H1 (cell line): ENCODE measurements around the gene MSI2. TPM values are rescaled to one million over a fixed set of nuclear protein-coding genes. Genes with fewer than 3 reads are reported as not detected.

Experiments used
- CTCF ChIA-PET: fragments of 300-600 bp; sonication (Branson Sonifier 250); formaldehyde crosslinking; loops from one replicate; lab custom pipeline; 2021; ENCODE audit not compliant: partially characterized antibody; lab: Charles Lee
- POLR2A ChIA-PET: fragments of 300-600 bp; sonication (Branson Sonifier 250); formaldehyde crosslinking; loops from one replicate; lab custom pipeline; 2021; ENCODE audit warnings: inconsistent platforms; ENCODE audit not compliant: partially characterized antibody; lab: Charles Lee
- DNase-seq, 2 experiments: peaks; one replicate each; pipeline versions ENCODE4 v3.0.0 to v3.0.0-alpha.2; 2010 to 2022; ENCODE audit warnings: low spot score in 2 of 2, low read depth in 1 of 2, mixed read lengths in 1 of 2
- FAIRE-seq: peaks from 2 replicates; lab custom pipeline; 2011; peaks lifted over from hg19 to GRCh38; lab: Jason Lieb, UNC
- H2AFZ ChIP-seq: 2 replicates; pipeline ENCODE4 v1.8.1; 2012; ENCODE audit warnings: low read length, inconsistent platforms
- H2AK5ac ChIP-seq: 2 replicates; pipeline ENCODE4 v1.6.1; 2013; ENCODE audit warnings: low read depth, low read length
- H2BK120ac ChIP-seq: replicated peaks from 2 replicates; pipeline ENCODE3; 2013; ENCODE audit warnings: low read depth, low read length, inconsistent platforms
- H2BK12ac ChIP-seq: 2 replicates; pipeline ENCODE4 v1.6.1; 2013; ENCODE audit warnings: low read depth, low read length
- H2BK15ac ChIP-seq: 2 replicates; pipeline ENCODE4 v1.6.1; 2013; ENCODE audit warnings: low read length
- H2BK20ac ChIP-seq: 2 replicates; pipeline ENCODE4 v1.6.1; 2013; ENCODE audit warnings: low read length
- H2BK5ac ChIP-seq: 2 replicates; pipeline ENCODE4 v1.6.1; 2013; ENCODE audit warnings: low read depth, low read length
- H3K14ac ChIP-seq: 2 replicates; pipeline ENCODE4 v1.6.1; 2013; ENCODE audit warnings: inconsistent platforms; ENCODE audit not compliant: insufficient read length
- H3K18ac ChIP-seq: 2 replicates; pipeline ENCODE4 v1.6.1; 2013; ENCODE audit warnings: low read length; ENCODE audit errors: extremely low read depth
- H3K23ac ChIP-seq: 2 replicates; pipeline ENCODE4 v1.6.1; 2013; ENCODE audit warnings: inconsistent platforms; ENCODE audit not compliant: insufficient read length
- H3K23me2 ChIP-seq: 2 replicates; pipeline ENCODE4 v1.6.1; 2013; ENCODE audit warnings: low read depth, low read length
- H3K27ac ChIP-seq: 2 replicates; pipeline ENCODE4 v1.6.1; 2011; ENCODE audit warnings: low read depth, low read length, inconsistent platforms
- H3K27me3 ChIP-seq, 4 experiments: replicated peaks in 1 of 4; 1 replicate in 1 of 4; 2 replicates in 3 of 4; pipeline versions ENCODE4 v1.6.1 to v1.8.1; 2011 to 2013; ENCODE audit warnings: low read length in 3 of 4, mild to moderate bottlenecking in 3 of 4, inconsistent platforms in 2 of 4, mixed read lengths in 2 of 4, moderate library complexity in 1 of 4; ENCODE audit not compliant: control insufficient read depth in 3 of 4, insufficient read depth in 3 of 4; ENCODE audit errors: extremely low read depth in 1 of 4
- H3K36me3 ChIP-seq, 4 experiments: 2 replicates each; pipeline versions ENCODE4 v1.6.1 to v1.8.1; 2011 to 2013; ENCODE audit warnings: mild to moderate bottlenecking in 4 of 4, low read length in 3 of 4, moderate library complexity in 2 of 4, control low read depth in 1 of 4, inconsistent platforms in 1 of 4; ENCODE audit not compliant: insufficient read depth in 4 of 4, control insufficient read depth in 2 of 4
- H3K4ac ChIP-seq: replicated peaks from 2 replicates; pipeline ENCODE3; 2013; ENCODE audit warnings: low read length, low read depth, mixed read lengths, inconsistent platforms; ENCODE audit not compliant: insufficient read length
- H3K4me1 ChIP-seq, 4 experiments: replicated peaks in 1 of 4; 1 replicate in 1 of 4; 2 replicates in 3 of 4; pipeline versions ENCODE4 v1.6.1 to v1.8.1; 2011 to 2013; ENCODE audit warnings: low read length in 3 of 4, inconsistent platforms in 2 of 4, mixed read lengths in 1 of 4; ENCODE audit not compliant: insufficient read depth in 4 of 4, control insufficient read depth in 3 of 4
- H3K4me2 ChIP-seq, 2 experiments: 2 replicates each; pipeline versions ENCODE4 v1.6.1 to v1.8.1; 2011 to 2013; ENCODE audit warnings: low read depth in 2 of 2, low read length in 2 of 2, control low read depth in 1 of 2, inconsistent platforms in 1 of 2, mild to moderate bottlenecking in 1 of 2; ENCODE audit not compliant: insufficient read depth in 1 of 2
- H3K4me3 ChIP-seq, 4 experiments: fragments of 200-600, 300-600 bp in 1 of 4; sonication (generic), shearing (Covaris generic), sonication (Bioruptor Twin) in 1 of 4; 2 replicates each; pipeline versions ENCODE4 v1.5.1 to v1.8.1; 2011 to 2016; ENCODE audit warnings: low read length in 4 of 4, low read depth in 3 of 4, control low read depth in 2 of 4, inconsistent platforms in 2 of 4, mild to moderate bottlenecking in 2 of 4, mixed read lengths in 1 of 4, moderate library complexity in 1 of 4; ENCODE audit not compliant: insufficient read depth in 2 of 4; ENCODE audit errors: extremely low read depth in 1 of 4
- H3K56ac ChIP-seq: replicated peaks from 2 replicates; pipeline ENCODE3; 2013; ENCODE audit warnings: low read depth, mild to moderate bottlenecking, mixed read lengths, low read length, inconsistent platforms; ENCODE audit not compliant: insufficient read length
- H3K79me1 ChIP-seq: 2 replicates; pipeline ENCODE4 v1.6.1; 2013; ENCODE audit warnings: low read depth, low read length, control low read depth
- H3K79me2 ChIP-seq, 2 experiments: 2 replicates each; pipeline versions ENCODE4 v1.6.1 to v1.8.1; 2012 to 2013; ENCODE audit warnings: low read length in 2 of 2, mild to moderate bottlenecking in 2 of 2, inconsistent platforms in 1 of 2; ENCODE audit not compliant: insufficient read depth in 2 of 2, control insufficient read depth in 1 of 2
- H3K9ac ChIP-seq, 4 experiments: replicated peaks in 1 of 4; 1 replicate in 1 of 4; 2 replicates in 3 of 4; pipeline versions ENCODE4 v1.6.1 to v1.8.1; 2011 to 2013; ENCODE audit warnings: low read depth in 3 of 4, low read length in 3 of 4, control low read depth in 2 of 4, mild to moderate bottlenecking in 2 of 4, moderate library complexity in 2 of 4, inconsistent platforms in 1 of 4; ENCODE audit errors: extremely low read depth in 1 of 4
- H3K9me3 ChIP-seq, 2 experiments: 2 replicates each; pipeline versions ENCODE4 v1.6.1 to v1.8.1; 2012 to 2013; ENCODE audit warnings: mild to moderate bottlenecking in 2 of 2, moderate library complexity in 2 of 2, control low read depth in 1 of 2, inconsistent platforms in 1 of 2, low read depth in 1 of 2, low read length in 1 of 2, mixed read lengths in 1 of 2; ENCODE audit not compliant: insufficient read depth in 2 of 2
- H4K20me1 ChIP-seq, 2 experiments: replicated peaks in 1 of 2; 2 replicates each; pipeline versions ENCODE3 to v1.8.1; 2011 to 2013; ENCODE audit warnings: inconsistent platforms in 2 of 2, low read length in 2 of 2, mild to moderate bottlenecking in 1 of 2; ENCODE audit not compliant: insufficient read depth in 2 of 2, control insufficient read depth in 1 of 2
- H4K5ac ChIP-seq: 2 replicates; pipeline ENCODE4 v1.6.1; 2013; ENCODE audit warnings: low read length, low read depth, mixed read lengths, inconsistent platforms; ENCODE audit not compliant: insufficient read length
- H4K8ac ChIP-seq: 2 replicates; pipeline ENCODE4 v1.8.0; 2013; ENCODE audit warnings: mild to moderate bottlenecking, moderate library complexity, low read length, inconsistent platforms; ENCODE audit not compliant: insufficient read depth; ENCODE audit errors: extremely low read depth
- H4K91ac ChIP-seq: replicated peaks from 2 replicates; pipeline ENCODE3; 2013; ENCODE audit warnings: low read length, mixed read lengths, inconsistent platforms; ENCODE audit not compliant: insufficient read length
- CEBPB ChIP-seq: IDR thresholded peaks from 2 replicates; pipeline ENCODE4 v1.6.1; 2012; ENCODE audit warnings: low read depth, low read length
- NANOG ChIP-seq: IDR thresholded peaks from 2 replicates; pipeline ENCODE4 v1.6.1; 2011; ENCODE audit warnings: low read length, low read depth, mild to moderate bottlenecking, inconsistent platforms; ENCODE audit not compliant: insufficient read depth, poor library complexity, severe bottlenecking
- TAF1 ChIP-seq: IDR thresholded peaks from 2 replicates; pipeline ENCODE4 v1.6.1; 2011; ENCODE audit warnings: mild to moderate bottlenecking, low read depth, low read length
- WGBS, 2 experiments: shearing (Covaris generic) in 1 of 2; methylation state at CpG; one replicate each; pipeline versions ENCODE4 v1.1.6 to v1.1.7; 2013 to 2015; ENCODE audit warnings: low lambda C conversion rate in 2 of 2, mixed read lengths in 2 of 2, inconsistent platforms in 1 of 2, low coverage in 1 of 2, missing lambda C conversion rate in 1 of 2; ENCODE audit not compliant: insufficient replicate concordance in 2 of 2, insufficient coverage in 1 of 2, insufficient read length in 1 of 2; ENCODE audit errors: extremely low coverage in 1 of 2, missing lambda C conversion rate in 1 of 2; 5-methylcytosine and 5-hydroxymethylcytosine counted together
- polyA plus RNA-seq, 7 experiments: library from polyadenylated mRNA; depleted of rRNA in 3 of 7; stranded (reverse) in 5 of 7; unstranded in 2 of 7; fragments of >200 nt in 5 of 7; fragments of 200-250 nt in 2 of 7; gene quantifications; 1 replicate in 5 of 7; 2 replicates in 1 of 7; 4 replicates in 1 of 7; pipeline versions ENCODE4 v1.2.1 to v1.2.3, GENCODE V29; 2011 to 2013; ENCODE audit warnings: missing spikeins in 2 of 7, mixed read lengths in 2 of 7
- total RNA-seq: library from RNA; stranded (reverse); fragmentation: NEBNext Ultra II Directional; extraction: Animal tissue kit (Norgen Biotek cat#: 25700); gene quantifications from 2 replicates; pipeline ENCODE4 v1.2.1, GENCODE V29; 2021
- TF ChIP-seq, protein P1 (sequence below): IDR thresholded peaks from 2 replicates; pipeline ENCODE4 v1.6.1; 2011; ENCODE audit warnings: low read depth, mild to moderate bottlenecking, low read length; ENCODE audit not compliant: insufficient read depth

MSI2 gene
- total and polyA plus RNA-seq, 2 of the 8 experiments (the other 6 are each of a cell fraction or from before 2014, with no cell fraction given) = 36.7 to 80.6 TPM

DNA sequence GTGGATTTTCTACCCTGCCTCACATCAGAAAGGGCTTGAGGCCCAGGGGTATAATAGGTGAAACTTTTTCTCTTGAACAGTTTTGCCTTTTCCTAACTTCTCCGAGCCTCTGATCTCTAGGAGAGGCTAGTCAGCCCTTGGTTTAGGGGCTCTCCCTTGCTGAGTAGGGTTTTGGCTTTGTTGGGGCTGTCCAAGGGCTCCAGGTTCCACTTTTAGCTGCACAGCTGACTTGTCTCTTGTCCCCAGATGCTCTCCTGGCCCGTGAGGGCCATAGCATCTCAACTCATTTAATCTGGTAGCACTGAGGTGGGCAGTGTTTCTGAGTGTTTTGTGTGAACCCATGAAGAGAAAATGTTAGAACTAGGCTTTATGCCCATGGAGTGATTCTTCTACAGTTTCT lies 103.9 kb downstream of the MSI2 start:
- H3K23ac ChIP-seq = no peak overlapping the region
- H3K9me3 ChIP-seq = no peaks in the 10 kb centered on the region
- no peaks in the 10 kb centered on the region for H3K36me3 ChIP-seq
- H3K4ac ChIP-seq = no peak overlapping the region
- FAIRE-seq = no peak
- no peak overlapping the region for H2AK5ac ChIP-seq
- no peak overlapping the region for H3K4me3 ChIP-seq
- H2AFZ ChIP-seq = no peak overlapping the region
- H3K18ac ChIP-seq = no peak overlapping the region
- H3K56ac ChIP-seq = no peak overlapping the region
- H3K79me2 ChIP-seq = peaks cover 0 to 71% of the 10 kb centered on the region in 2 experiments; a peak in 3 of 4 replicates
- ChIA-PET POLR2A (no interaction called here), CTCF (interaction anchor here (1.9 to 2.3 kb wide), 2 partner anchors 80 to 118 kb away, joined by 4 to 7 read pairs; no protein-coding TSS in a partner anchor)
- WGBS, 2 experiments = 86% methylated on average over 2 of the region's 2 CpGs; no CpG with 5 or more reads in 1 of the 2 experiments
- H3K9ac ChIP-seq = no peak overlapping the region
- no peak overlapping the region for H4K5ac ChIP-seq
- no peak overlapping the region for H2BK120ac ChIP-seq
- no peak overlapping the region for H4K8ac ChIP-seq
- H3K23me2 ChIP-seq = no peaks in the 10 kb centered on the region
- no peaks in the 10 kb centered on the region for H3K27me3 ChIP-seq
- no peak overlapping the region for H2BK5ac ChIP-seq
- H3K4me1 ChIP-seq = peaks cover 4 to 15% (median 9%) of the 10 kb centered on the region in 4 experiments; a peak in 6 of 7 replicates
- no peak overlapping the region for H3K27ac ChIP-seq
- TF ChIP-seq CEBPB = no peak
- TF ChIP-seq, protein P1, sequence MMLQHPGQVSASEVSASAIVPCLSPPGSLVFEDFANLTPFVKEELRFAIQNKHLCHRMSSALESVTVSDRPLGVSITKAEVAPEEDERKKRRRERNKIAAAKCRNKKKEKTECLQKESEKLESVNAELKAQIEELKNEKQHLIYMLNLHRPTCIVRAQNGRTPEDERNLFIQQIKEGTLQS = no peak
- no peak for TF ChIP-seq NANOG
- no peak for TF ChIP-seq TAF1
- peaks cover under 1 to 7% of the 10 kb centered on the region in 2 experiments for H4K20me1 ChIP-seq
- H3K4me2 ChIP-seq = no peak overlapping the region
- H3K14ac ChIP-seq = no peak overlapping the region
- H3K79me1 ChIP-seq = peaks cover 12% of the 10 kb centered on the region
- no peak overlapping the region for H2BK20ac ChIP-seq
- no peak overlapping the region for H2BK15ac ChIP-seq
- no peak overlapping the region for H4K91ac ChIP-seq
- no peak for DNase-seq
- no peak overlapping the region for H2BK12ac ChIP-seq
